ENCODE results near the gene NBEA. TPM values are rescaled to one million over a fixed set of nuclear protein-coding genes. Genes with fewer than 3 reads are reported as not detected.

The NBEA gene
- total RNA-seq, 1 experiment from 2014 or later = 0.54 TPM

GRCh38 chr13:35260316-35260715 lies 318.2 kb downstream of the NBEA start:
- no peaks in the 10 kb centered on the region for H3K27me3 ChIP-seq (replicated peaks; ENCODE audit: control insufficient read depth, insufficient read depth, low read length)
- H3K4me3 ChIP-seq (ENCODE audit: low read depth, low read length) = no peak overlapping the region
- ChIA-PET CTCF (no interaction called here), POLR2A (no interaction called here)
- no peak for DNase-seq
- intact Hi-C loops (cut with micrococcal nuclease; ENCODE audit: unreplicated experiment) = no loop called here
- H3K4me3 Mint-ChIP-seq (ENCODE audit: unreplicated experiment) = no peak overlapping the region
- H3K4me1 Mint-ChIP-seq (ENCODE audit: low read depth, unreplicated experiment) = no peaks in the 10 kb centered on the region
- H3K36me3 Mint-ChIP-seq (ENCODE audit: insufficient read depth, unreplicated experiment) = no peaks in the 10 kb centered on the region
- H3K9me3 ChIP-seq = no peaks in the 10 kb centered on the region
- no peaks in the 10 kb centered on the region for H3K27me3 Mint-ChIP-seq (ENCODE audit: insufficient read depth, unreplicated experiment)
- H3K9me3 Mint-ChIP-seq (ENCODE audit: unreplicated experiment) = peaks cover 8% of the 10 kb centered on the region
- no peaks in the 10 kb centered on the region for H3K4me1 ChIP-seq
- H3K36me3 ChIP-seq (ENCODE audit: control insufficient read depth, insufficient read depth, low read length) = no peaks in the 10 kb centered on the region
- BruUV-seq (replicated peaks) = no TSS peak
- H3K27ac Mint-ChIP-seq (ENCODE audit: unreplicated experiment) = no peak overlapping the region
- TF ChIP-seq CTCF (IDR thresholded peaks at IDR 0.05; ENCODE audit: insufficient read depth in 1 of 2, low read depth in 1 of 2, low read length in 1 of 2, severe bottlenecking in 1 of 2, unreplicated experiment in 1 of 2) = no peak

- H3K36me3 ChIP-seq (ENCODE audit: control insufficient read depth, insufficient read depth, low read length) = no peaks in the 10 kb centered on the region
- ChIA-PET CTCF (no interaction called here), POLR2A (no interaction called here)
- H3K27me3 ChIP-seq (replicated peaks; ENCODE audit: control insufficient read depth, insufficient read depth, low read length) = no peaks in the 10 kb centered on the region
- intact Hi-C loops (cut with micrococcal nuclease; ENCODE audit: unreplicated experiment) = no loop called here
- no peaks in the 10 kb centered on the region for H3K4me1 Mint-ChIP-seq (ENCODE audit: low read depth, unreplicated experiment)
- H3K9me3 ChIP-seq = no peaks in the 10 kb centered on the region
- no TSS peak for BruUV-seq (replicated peaks)
- no peak overlapping the region for H3K4me3 Mint-ChIP-seq (ENCODE audit: unreplicated experiment)
- DNase-seq = no peak
- H3K4me3 ChIP-seq (ENCODE audit: low read depth, low read length) = no peak overlapping the region
- no peaks in the 10 kb centered on the region for H3K27me3 Mint-ChIP-seq (ENCODE audit: insufficient read depth, unreplicated experiment)
- no peaks in the 10 kb centered on the region for H3K4me1 ChIP-seq
- H3K27ac Mint-ChIP-seq (ENCODE audit: unreplicated experiment) = no peak overlapping the region
- no peak for TF ChIP-seq CTCF (IDR thresholded peaks at IDR 0.05; ENCODE audit: insufficient read depth in 1 of 2, low read depth in 1 of 2, low read length in 1 of 2, severe bottlenecking in 1 of 2, unreplicated experiment in 1 of 2)
- no peaks in the 10 kb centered on the region for H3K36me3 Mint-ChIP-seq (ENCODE audit: insufficient read depth, unreplicated experiment)
- peaks cover 12% of the 10 kb centered on the region for H3K9me3 Mint-ChIP-seq (ENCODE audit: unreplicated experiment)
These were observed 324.3 kb downstream of the NBEA start for GRCh38 chr13:35266412-35266811.

GRCh38 chr13:35278917-35279316 lies 336.8 kb downstream of the NBEA start:
- ChIA-PET POLR2A (no interaction called here), CTCF (no interaction called here)
- H3K36me3 ChIP-seq (ENCODE audit: control insufficient read depth, insufficient read depth, low read length) = no peaks in the 10 kb centered on the region
- intact Hi-C loops (cut with micrococcal nuclease; ENCODE audit: unreplicated experiment) = no loop called here
- no peak for DNase-seq
- Mint-ChIP-seq H3K27ac (ENCODE audit: unreplicated experiment) (no peak overlapping the region), H3K36me3 (ENCODE audit: insufficient read depth, unreplicated experiment) (no peaks in the 10 kb centered on the region), H3K4me3 (ENCODE audit: unreplicated experiment) (no peak overlapping the region), H3K9me3 (ENCODE audit: unreplicated experiment) (no peaks in the 10 kb centered on the region), H3K27me3 (ENCODE audit: insufficient read depth, unreplicated experiment) (no peaks in the 10 kb centered on the region), H3K4me1 (ENCODE audit: low read depth, unreplicated experiment) (no peaks in the 10 kb centered on the region)
- H3K27me3 ChIP-seq (replicated peaks; ENCODE audit: control insufficient read depth, insufficient read depth, low read length) = no peaks in the 10 kb centered on the region
- no peaks in the 10 kb centered on the region for H3K4me1 ChIP-seq
- H3K4me3 ChIP-seq (ENCODE audit: low read depth, low read length) = no peak overlapping the region
- no peak for TF ChIP-seq CTCF (IDR thresholded peaks at IDR 0.05; ENCODE audit: insufficient read depth in 1 of 2, low read depth in 1 of 2, low read length in 1 of 2, severe bottlenecking in 1 of 2, unreplicated experiment in 1 of 2)
- BruUV-seq (replicated peaks) = no TSS peak
- H3K9me3 ChIP-seq = no peaks in the 10 kb centered on the region
